ENCODE data around the gene PLEKHG4. TPM values are rescaled to one million over a fixed set of nuclear protein-coding genes. Genes with fewer than 3 reads are reported as not detected.

The PLEKHG4 gene, protein sequence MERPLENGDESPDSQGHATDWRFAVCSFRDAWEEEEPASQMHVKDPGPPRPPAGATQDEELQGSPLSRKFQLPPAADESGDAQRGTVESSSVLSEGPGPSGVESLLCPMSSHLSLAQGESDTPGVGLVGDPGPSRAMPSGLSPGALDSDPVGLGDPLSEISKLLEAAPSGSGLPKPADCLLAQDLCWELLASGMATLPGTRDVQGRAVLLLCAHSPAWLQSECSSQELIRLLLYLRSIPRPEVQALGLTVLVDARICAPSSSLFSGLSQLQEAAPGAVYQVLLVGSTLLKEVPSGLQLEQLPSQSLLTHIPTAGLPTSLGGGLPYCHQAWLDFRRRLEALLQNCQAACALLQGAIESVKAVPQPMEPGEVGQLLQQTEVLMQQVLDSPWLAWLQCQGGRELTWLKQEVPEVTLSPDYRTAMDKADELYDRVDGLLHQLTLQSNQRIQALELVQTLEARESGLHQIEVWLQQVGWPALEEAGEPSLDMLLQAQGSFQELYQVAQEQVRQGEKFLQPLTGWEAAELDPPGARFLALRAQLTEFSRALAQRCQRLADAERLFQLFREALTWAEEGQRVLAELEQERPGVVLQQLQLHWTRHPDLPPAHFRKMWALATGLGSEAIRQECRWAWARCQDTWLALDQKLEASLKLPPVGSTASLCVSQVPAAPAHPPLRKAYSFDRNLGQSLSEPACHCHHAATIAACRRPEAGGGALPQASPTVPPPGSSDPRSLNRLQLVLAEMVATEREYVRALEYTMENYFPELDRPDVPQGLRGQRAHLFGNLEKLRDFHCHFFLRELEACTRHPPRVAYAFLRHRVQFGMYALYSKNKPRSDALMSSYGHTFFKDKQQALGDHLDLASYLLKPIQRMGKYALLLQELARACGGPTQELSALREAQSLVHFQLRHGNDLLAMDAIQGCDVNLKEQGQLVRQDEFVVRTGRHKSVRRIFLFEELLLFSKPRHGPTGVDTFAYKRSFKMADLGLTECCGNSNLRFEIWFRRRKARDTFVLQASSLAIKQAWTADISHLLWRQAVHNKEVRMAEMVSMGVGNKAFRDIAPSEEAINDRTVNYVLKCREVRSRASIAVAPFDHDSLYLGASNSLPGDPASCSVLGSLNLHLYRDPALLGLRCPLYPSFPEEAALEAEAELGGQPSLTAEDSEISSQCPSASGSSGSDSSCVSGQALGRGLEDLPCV
- total RNA-seq: 10 to 100 TPM; 30.4 to 46.9 TPM

DNA sequence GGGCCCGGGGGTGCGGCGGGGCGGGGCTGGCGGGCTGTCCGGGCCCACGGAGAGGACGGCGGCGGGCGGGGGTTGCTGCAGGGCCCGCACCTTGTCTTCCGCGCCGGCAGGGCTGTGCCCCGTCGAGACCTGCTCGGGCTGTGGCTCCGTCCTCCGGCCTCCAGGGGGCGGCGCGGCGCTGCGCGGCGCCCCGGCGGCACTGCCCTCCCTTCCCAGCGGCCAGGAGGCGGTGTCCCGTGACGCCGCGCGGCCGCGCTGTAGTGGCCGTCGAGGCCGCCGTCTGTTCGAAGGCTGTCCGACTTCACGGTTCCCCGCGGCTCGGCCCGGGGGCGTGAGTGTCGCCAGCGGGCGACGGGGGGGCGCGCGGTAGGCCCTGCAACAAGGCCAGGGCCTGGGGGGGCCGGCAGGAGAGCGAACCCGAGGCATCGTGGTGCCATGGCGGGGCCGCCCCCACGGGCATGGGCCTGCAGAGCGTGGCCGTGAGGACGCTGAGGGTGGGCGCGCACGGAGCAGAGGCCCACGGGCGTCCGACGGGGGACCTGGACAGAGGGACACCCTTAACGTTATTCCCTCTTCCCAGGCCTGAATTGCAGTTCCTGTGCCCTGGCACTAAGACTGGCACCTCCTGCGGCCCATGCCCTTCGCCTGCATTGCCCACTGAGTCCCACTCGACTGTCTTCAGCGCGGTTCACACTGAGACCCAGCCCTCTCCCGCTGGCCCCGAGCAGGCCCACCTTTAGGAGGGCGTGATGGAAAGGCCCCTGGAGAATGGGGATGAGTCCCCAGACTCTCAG, at the start of gene PLEKHG4:
TSS of gene PLEKHG4 (plus strand) at position 237 of the 794 bp plus-strand sequence. CDS start at position 750, 513 bp downstream.
- Mint-ChIP-seq H3K9me3 (no peaks in the 10 kb centered on the region), H3K4me1 (ENCODE audit: low read depth) (peaks cover 17% of the 10 kb centered on the region), H3K36me3 (ENCODE audit: insufficient read depth in 2 of 2) (peaks cover 0 to 12% of the 10 kb centered on the region in 2 donors), H3K4me3 (peak within 1 kb of the TSS; percentile 90 to 91), H3K27ac (no peak within 1 kb of the TSS), H3K27me3 (ENCODE audit: low read depth) (no peaks in the 10 kb centered on the region)
- DNase-seq: peak; percentile 89 to 90
- ATAC-seq (replicated peaks in 1 of 2): peak; percentile 92 to 94

DNA sequence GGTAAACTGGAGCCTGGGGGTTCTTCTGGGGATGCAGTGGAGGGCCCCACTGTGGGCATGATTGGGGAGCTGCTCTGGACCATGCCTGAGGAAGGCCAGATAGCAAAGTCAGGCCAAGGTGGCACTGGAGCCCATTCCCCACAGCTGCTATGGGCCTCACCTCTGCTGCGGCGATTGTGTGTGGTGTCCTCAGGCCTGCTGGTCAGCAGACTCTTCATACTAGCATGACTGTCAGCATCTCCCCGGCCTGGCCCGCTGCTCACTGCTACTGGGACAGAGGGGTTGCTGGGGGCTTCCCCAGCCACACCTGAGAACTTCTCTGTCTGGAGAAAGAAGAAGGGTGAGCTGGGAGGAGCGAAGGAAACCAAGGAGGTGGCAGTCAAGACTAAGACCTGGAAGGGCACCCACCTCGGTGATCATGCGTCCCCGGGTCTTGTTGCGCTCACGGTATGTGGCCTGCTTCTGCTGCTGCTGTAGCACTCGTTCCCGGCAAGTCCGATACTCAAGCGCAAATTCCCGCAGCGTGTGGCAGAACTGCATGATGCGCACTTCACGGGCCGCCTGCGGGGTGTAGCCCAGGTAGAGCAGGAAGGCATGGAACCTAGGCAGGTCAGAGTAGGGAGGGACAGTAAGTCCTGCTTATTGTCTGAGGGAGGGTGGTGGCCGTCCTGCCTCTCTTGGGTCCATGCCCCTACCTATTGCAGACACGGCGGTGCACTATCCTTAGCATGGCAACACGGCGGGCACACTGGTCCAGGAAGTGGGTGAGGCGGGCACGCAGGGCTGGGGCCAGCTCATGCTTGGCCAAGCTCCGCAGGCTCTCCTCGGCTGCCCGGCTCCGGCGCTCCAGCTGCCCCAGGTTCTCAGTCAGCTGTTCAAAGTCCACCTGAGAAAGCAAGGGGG, 49.2 kb upstream of the PLEKHG4 start:
- DNase-seq: no peak
- H3K27me3 Mint-ChIP-seq (ENCODE audit: low read depth): no peaks in the 10 kb centered on the region
- no peak overlapping the region for H3K27ac Mint-ChIP-seq
- H3K9me3 Mint-ChIP-seq: no peaks in the 10 kb centered on the region
- peaks cover 9 to 18% of the 10 kb centered on the region in 2 donors for H3K36me3 Mint-ChIP-seq (ENCODE audit: insufficient read depth in 2 of 2)
- H3K4me1 Mint-ChIP-seq (ENCODE audit: low read depth): peaks cover 31% of the 10 kb centered on the region
- H3K4me3 Mint-ChIP-seq: no peak overlapping the region
- no peak for ATAC-seq (replicated peaks in 1 of 2)

DNA sequence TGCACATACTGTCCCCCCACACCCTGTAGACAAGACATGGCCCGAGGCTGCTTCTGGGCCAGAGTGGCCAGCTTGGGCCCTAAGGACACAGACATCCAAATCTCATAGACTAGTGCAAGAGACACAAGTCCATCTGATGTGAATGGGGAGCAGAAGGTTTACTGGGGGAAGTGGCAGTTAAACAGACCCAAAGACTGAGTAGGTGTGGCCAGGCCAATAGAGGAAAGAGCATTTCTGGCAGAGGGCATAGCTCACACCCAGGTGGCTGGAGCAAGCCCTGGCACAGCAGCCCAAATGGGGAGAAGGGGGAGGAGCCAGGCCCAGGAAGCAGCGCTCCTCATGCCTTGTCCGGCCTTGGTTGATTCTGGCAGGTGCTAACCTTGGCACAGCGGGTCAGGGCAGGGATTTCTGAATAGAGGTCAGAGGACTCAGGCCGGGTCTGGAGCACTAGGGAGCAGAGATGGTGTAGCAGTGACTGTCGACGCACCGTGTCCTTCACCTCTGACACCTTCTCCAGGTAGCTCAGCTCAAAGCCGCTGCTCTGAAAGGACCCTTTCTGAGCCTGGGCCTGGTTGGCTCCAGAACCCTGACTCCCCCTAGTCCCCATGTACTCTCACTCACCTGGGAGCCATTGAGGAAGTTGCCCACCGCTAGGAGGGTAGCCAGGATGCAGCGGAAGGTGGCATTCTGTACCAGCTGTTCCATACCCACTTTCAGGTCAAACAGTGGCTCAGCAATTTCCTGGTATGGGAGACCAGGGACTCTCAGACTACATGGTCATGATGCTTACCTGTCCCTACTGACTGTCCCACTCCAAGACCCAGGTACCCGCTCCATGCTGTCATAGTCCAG, 48.3 kb upstream of the PLEKHG4 start:
- Mint-ChIP-seq H3K9me3 (no peaks in the 10 kb centered on the region), H3K4me3 (no peak overlapping the region), H3K4me1 (ENCODE audit: low read depth) (peaks cover 22% of the 10 kb centered on the region), H3K27ac (no peak overlapping the region), H3K27me3 (ENCODE audit: low read depth) (no peaks in the 10 kb centered on the region), H3K36me3 (ENCODE audit: insufficient read depth in 2 of 2) (peaks cover 10 to 18% of the 10 kb centered on the region in 2 donors)
- ATAC-seq (replicated peaks in 1 of 2): no peak
- no peak for DNase-seq

DNA sequence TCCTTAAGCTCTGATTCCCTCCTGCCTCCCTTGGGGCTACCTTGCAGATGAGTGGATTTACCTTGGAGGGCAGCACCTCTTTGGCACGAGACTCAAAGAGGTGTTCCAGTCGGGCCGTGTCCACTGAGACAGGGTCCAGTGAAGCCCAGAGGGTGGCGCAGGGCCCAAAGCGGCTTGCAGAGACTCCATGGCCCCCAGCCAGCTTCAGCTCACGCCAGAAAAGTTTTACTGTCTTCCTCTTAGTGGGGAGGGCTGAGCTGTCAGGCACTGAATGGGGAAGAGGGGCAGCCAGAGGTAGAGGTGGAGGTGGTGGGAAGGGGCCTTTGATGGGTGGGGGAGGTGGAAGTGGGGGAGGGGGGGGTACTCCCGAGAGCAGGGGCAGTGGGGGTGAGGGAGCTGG, 45.7 kb upstream of the PLEKHG4 start:
- no peak overlapping the region for H3K4me3 Mint-ChIP-seq
- H3K9me3 Mint-ChIP-seq: no peaks in the 10 kb centered on the region
- no peaks in the 10 kb centered on the region for H3K27me3 Mint-ChIP-seq (ENCODE audit: low read depth)
- no peak for DNase-seq
- peaks cover 7% of the 10 kb centered on the region for H3K4me1 Mint-ChIP-seq (ENCODE audit: low read depth)
- ATAC-seq (replicated peaks in 1 of 2): no peak
- H3K27ac Mint-ChIP-seq: no peak overlapping the region
- H3K36me3 Mint-ChIP-seq (ENCODE audit: insufficient read depth in 2 of 2): peaks cover 19 to 28% of the 10 kb centered on the region in 2 donors

DNA sequence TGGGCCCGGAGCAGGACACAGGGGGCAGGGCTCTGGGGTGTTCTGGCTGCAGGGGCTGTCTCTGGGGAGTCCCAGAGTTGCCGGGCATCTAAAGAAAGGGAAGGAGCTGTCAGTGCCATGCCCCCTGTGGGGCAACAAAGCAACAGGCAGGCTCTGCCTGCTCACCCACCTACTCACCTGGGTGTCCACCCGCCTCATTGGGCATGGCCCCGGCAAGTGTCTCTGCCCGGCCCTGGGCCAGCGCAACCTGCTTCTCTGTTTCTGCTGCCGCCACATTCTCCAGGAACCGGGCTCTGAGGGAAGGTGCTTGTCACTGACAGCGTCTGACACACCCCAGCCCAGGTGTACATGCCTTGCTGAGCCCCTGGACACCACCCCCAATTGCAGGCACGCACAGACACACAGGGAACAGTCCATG, 45.1 kb upstream of the PLEKHG4 start:
- no peaks in the 10 kb centered on the region for H3K27me3 Mint-ChIP-seq (ENCODE audit: low read depth)
- H3K36me3 Mint-ChIP-seq (ENCODE audit: insufficient read depth in 2 of 2): peaks cover 19 to 30% of the 10 kb centered on the region in 2 donors
- no peak overlapping the region for H3K4me3 Mint-ChIP-seq
- ATAC-seq (replicated peaks in 1 of 2) (no peak), DNase-seq (no peak)
- H3K9me3 Mint-ChIP-seq: no peaks in the 10 kb centered on the region
- peaks cover 7% of the 10 kb centered on the region for H3K4me1 Mint-ChIP-seq (ENCODE audit: low read depth)
- no peak overlapping the region for H3K27ac Mint-ChIP-seq

DNA sequence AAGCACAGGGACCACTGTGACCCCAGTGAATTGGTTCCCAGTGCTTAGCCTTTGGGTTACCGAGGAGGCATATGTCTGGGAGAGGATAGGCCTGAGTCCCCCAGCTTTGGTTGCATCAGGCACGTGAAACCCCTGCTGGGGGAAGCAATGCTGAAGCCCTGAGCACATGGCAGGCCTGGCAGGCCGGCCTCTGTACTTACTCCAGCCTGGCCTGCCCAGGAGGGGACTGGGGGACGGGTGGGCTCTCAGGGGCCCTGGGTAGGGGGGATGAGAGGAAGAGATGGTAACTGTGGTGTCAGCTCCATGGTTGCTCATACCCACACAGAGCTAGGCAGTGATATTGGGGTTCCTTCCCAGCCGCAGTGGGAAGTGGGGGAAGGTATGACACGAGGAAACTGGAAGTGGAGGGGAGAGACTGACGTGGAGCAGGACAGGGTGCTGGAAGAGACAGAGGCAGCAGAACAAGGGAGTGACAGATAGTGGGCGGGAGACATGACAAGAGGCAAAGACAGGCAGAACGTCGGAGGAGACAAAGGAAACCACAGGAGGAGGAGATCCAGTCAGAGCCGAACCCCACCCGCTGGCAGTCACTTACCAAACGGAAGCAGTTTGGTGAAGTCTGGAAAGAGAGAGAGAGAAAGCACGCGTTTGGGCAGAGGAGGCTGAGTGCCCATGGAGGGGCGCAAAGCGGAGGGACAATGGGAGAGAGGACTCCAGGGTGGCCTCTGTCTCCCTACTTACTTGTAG, 43.3 kb upstream of the PLEKHG4 start:
- H3K27me3 Mint-ChIP-seq (ENCODE audit: low read depth): no peaks in the 10 kb centered on the region
- peaks cover 7% of the 10 kb centered on the region for H3K4me1 Mint-ChIP-seq (ENCODE audit: low read depth)
- ATAC-seq (replicated peaks in 1 of 2) (peak; percentile 34 to 73), DNase-seq (peak in 1 of 2 donors; percentile 35)
- peak overlapping the region; percentile 64 for H3K27ac Mint-ChIP-seq
- H3K4me3 Mint-ChIP-seq: peak overlapping the region; percentile 47 to 57
- no peaks in the 10 kb centered on the region for H3K9me3 Mint-ChIP-seq
- peaks cover 17 to 27% of the 10 kb centered on the region in 2 donors for H3K36me3 Mint-ChIP-seq (ENCODE audit: insufficient read depth in 2 of 2)

DNA sequence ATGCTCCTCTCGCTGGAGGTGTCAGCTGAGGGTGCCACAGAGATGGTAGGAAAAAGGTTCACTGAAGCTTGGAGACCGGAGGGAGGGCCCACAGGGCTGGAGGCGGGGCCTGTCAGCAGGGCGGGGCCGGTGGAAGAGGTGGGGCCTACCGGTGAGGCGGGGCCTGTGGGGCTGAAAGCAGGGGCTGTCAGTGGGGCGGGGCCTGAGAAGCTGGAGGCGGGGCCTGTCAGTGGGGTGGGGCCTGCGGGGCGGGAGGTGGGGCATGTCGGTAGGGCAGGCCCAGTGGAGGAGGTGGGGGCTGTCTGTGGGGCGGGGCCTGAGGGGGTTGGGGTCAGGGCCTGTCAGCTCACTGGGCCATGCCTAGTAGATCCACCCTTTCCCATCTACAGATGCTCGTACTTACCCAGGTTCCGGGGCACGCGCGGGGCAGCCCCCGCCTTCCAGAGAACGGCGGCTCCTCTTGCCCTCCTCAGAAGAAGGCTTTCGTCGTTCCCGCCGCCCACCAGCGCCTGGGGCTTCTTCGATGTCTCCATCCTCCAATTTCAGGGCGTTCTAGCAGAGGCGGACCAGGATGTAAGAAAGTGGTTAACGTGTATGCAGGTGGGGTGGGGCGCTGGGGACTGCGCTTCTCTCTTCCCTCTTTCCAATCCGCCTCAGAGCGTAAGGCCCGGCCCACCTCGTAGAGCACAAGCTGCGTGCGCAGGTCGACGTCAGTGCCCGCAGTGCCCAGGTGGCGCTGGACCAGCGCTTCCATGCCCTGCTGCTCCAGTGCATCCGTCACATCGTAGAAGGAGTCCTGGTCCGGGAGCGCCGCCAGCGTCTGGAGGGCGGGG, 42.6 kb upstream of the PLEKHG4 start:
- H3K4me3 Mint-ChIP-seq: peak overlapping the region; percentile 47 to 57
- no peaks in the 10 kb centered on the region for H3K27me3 Mint-ChIP-seq (ENCODE audit: low read depth)
- DNase-seq (peak; percentile 85 to 93), ATAC-seq (replicated peaks in 1 of 2) (peak; percentile 88 to 89)
- H3K9me3 Mint-ChIP-seq: no peaks in the 10 kb centered on the region
- H3K4me1 Mint-ChIP-seq (ENCODE audit: low read depth): peaks cover 14% of the 10 kb centered on the region
- peaks cover 17 to 27% of the 10 kb centered on the region in 2 donors for H3K36me3 Mint-ChIP-seq (ENCODE audit: insufficient read depth in 2 of 2)
- H3K27ac Mint-ChIP-seq: peak overlapping the region; percentile 64

DNA sequence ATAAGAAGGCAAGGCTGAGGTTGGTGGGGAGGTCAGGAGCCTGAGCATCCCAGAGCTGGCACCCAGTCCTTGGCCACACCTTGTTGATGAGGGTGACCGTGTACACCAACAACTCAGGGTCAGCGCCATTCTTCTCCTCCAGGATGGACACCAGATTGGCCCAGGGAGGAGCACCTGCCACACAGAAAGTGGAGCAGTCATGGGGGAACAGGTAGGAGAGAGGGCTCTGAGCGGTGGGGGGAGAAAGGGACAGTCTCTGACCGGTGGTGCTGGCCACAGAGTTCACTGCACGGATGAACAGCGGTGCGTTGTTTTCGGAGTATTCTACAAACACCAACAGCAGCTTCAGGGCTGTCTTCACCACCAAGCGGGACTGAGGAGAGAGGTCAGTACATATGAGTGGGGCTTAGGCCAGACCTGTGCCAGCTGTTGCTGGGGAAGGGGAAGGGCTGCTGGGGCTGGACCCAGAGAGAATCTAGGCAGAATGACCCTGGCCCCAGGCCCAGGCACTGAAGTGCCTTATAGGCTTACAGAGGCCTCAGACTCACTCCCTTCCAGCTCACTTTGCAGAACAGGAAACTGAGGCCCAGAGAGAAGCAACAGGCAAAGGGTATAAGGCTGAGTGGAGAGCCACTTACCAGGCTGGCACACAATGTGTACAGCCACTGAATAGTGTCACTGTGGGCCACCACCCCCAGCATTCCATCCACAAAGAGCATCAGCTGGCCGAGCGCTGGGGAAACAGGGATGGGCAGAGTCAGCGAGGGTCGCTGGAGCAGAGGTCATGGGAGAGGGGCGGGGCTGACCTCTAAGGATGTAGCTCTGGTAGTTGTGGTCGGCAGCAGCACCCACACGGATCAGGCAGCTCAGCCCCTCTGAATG, 41.7 kb upstream of the PLEKHG4 start:
- Mint-ChIP-seq H3K27ac (no peak overlapping the region), H3K4me1 (ENCODE audit: low read depth) (peaks cover 19% of the 10 kb centered on the region), H3K9me3 (no peaks in the 10 kb centered on the region), H3K27me3 (ENCODE audit: low read depth) (no peaks in the 10 kb centered on the region), H3K4me3 (no peak overlapping the region), H3K36me3 (ENCODE audit: insufficient read depth in 2 of 2) (peaks cover 17 to 22% of the 10 kb centered on the region in 2 donors)
- ATAC-seq (replicated peaks in 1 of 2) (no peak), DNase-seq (no peak)

DNA sequence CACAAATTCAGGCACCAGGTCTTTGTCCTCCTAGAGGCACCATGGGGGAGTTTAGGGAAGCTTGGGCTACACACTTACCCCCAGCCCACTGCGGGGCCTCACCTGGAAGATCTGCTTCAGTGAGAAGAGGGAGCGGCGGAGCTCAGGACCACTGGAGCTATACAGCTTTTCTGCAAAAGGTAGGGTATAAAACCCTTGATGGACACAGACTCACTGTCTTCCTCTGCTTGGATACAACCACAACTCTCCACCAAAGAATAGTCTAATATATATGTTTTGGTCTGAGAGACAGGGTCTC, 41.1 kb upstream of the PLEKHG4 start:
- Mint-ChIP-seq H3K27ac (no peak overlapping the region), H3K36me3 (ENCODE audit: insufficient read depth in 2 of 2) (peaks cover 15 to 21% of the 10 kb centered on the region in 2 donors), H3K9me3 (no peaks in the 10 kb centered on the region), H3K4me3 (no peak overlapping the region), H3K4me1 (ENCODE audit: low read depth) (peaks cover 22% of the 10 kb centered on the region), H3K27me3 (ENCODE audit: low read depth) (no peaks in the 10 kb centered on the region)
- DNase-seq: no peak
- no peak for ATAC-seq (replicated peaks in 1 of 2)
